ENCODE data around the gene PIBF1.
A peak's percentile ranks its signal among the peaks of the same experiment; 100 is the strongest.

PIBF1 gene

DNA sequence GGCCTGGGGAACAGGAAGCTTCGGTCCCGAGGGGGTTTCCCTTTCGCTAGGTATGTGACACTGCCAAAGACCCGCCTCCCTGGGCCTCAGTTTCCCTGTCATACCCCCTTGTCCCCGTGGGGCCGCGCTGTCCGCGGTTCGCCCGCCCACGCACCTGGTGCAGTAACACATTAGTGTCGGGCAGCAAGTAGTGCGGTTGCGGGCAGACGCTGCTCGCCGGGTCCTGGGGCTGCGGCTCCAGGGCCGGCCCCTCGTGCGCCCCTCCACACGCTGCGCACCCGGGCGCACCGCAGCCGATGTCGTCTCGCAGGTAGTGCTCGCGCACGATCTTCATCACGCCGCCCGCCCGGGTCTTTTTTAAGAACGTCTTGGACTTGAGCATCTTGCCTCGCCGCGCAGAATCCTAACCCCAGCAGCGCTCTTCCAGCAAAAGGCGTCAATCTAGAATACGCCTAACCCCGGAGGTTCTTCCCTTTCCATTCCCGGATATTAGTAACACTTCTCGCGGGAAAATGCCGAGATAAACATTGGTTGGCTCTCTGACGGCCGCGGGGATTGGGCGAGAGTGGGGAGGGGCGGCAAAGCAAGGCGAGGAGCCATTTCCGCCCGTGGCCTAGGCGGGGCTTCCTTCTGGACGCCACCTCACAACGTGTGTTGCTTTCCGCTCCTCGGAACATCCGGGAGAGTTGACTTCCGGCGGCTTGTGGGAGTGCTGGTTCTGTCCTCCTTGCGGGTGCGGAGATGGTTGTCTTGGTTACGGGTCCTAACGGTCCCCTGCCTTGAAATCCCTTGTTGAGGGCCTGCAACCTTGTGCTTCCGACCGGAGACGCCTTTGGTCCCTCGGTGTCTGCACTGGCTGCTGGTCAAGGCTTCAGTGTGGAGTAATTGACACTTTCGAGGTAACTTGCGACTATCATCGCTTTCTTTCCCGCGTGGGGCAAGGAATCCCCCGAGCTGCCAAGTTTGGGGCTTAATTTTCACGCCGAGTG is at the start of gene PIBF1, which contains the start of gene DIS3:
PIBF1 (plus strand) TSS at position 683 of the 989 bp plus-strand sequence. CDS start 1,337 bp downstream, outside the sequence.
DIS3 (minus strand) TSS at position 450 of the 989 bp plus-strand sequence; CDS start at position 382, 68 bp downstream.
- in situ Hi-C loops (cut with MboI; ENCODE audit: low sequenced_read_pairs, unreplicated experiment) = no loop called here
- peak; percentile 15 for TF ChIP-seq CTCF (IDR thresholded peaks at IDR 0.05; ENCODE audit: borderline replicate concordance, control extremely low read depth, extremely low read depth, insufficient read depth, missing control alignments)

GRCh38 chr13:72737033-72737432 is 44.9 kb upstream of the PIBF1 start:
- in situ Hi-C loops (cut with MboI; ENCODE audit: low sequenced_read_pairs, unreplicated experiment) = no loop called here
- no peak for TF ChIP-seq CTCF (IDR thresholded peaks at IDR 0.05; ENCODE audit: borderline replicate concordance, control extremely low read depth, extremely low read depth, insufficient read depth, missing control alignments)
- no peak for DNase-seq (ENCODE audit: low spot score)

More for the DNA sequence above, at the start of gene PIBF1, which contains the start of gene DIS3:
- DNase-seq (ENCODE audit: low spot score) = peak; percentile 95

DNA sequence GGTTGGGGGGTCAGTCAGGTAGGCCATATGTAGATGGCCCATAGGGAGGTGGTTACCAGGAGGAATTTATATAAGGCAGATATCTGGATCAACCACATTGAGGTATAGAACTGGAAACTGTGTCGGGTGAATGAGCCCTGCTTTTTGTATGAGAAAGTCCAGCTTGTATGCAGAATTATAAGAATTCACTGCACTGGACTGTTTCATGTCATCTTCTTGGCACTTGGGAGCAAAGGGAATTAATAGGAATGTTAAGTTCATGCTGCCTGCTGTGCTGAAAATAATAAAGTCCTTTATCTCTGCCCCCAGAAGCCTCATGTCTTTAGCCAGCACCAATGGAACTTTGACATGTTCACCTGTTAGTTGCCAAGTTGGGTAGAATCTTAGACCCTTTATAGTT is 41.9 kb upstream of the PIBF1 start:
- DNase-seq (ENCODE audit: low spot score) = no peak
- TF ChIP-seq CTCF (IDR thresholded peaks at IDR 0.05; ENCODE audit: borderline replicate concordance, control extremely low read depth, extremely low read depth, insufficient read depth, missing control alignments) = no peak
- in situ Hi-C loops (cut with MboI; ENCODE audit: low sequenced_read_pairs, unreplicated experiment) = no loop called here

- in situ Hi-C loops (cut with MboI; ENCODE audit: low sequenced_read_pairs, unreplicated experiment) = no loop called here
- no peak for DNase-seq (ENCODE audit: low spot score)
- TF ChIP-seq CTCF (IDR thresholded peaks at IDR 0.05; ENCODE audit: borderline replicate concordance, control extremely low read depth, extremely low read depth, insufficient read depth, missing control alignments) = no peak
Observed at GRCh38 chr13:72745260-72745659, 36.7 kb upstream of the PIBF1 start.

DNA sequence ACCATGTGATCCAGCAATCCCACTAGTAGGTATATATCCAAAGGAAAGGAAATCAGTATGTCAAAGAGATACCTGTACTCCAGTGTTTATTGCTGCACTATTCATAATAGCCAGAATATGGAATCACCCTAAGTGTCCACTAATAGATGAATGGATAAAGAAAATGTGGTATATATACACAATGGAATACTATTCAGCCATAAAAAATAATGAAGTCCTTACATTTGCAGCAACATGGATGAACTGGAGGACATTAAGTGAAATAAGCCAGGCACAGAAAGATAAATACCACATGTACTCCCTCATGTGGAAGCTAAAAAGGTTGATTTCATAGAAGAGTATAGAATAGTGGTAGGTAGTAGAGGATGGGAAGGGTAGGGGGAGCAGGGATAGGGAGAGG is 30.7 kb upstream of the PIBF1 start:
- TF ChIP-seq CTCF (IDR thresholded peaks at IDR 0.05; ENCODE audit: borderline replicate concordance, control extremely low read depth, extremely low read depth, insufficient read depth, missing control alignments) = no peak
- in situ Hi-C loops (cut with MboI; ENCODE audit: low sequenced_read_pairs, unreplicated experiment) = no loop called here
- no peak for DNase-seq (ENCODE audit: low spot score)

DNA sequence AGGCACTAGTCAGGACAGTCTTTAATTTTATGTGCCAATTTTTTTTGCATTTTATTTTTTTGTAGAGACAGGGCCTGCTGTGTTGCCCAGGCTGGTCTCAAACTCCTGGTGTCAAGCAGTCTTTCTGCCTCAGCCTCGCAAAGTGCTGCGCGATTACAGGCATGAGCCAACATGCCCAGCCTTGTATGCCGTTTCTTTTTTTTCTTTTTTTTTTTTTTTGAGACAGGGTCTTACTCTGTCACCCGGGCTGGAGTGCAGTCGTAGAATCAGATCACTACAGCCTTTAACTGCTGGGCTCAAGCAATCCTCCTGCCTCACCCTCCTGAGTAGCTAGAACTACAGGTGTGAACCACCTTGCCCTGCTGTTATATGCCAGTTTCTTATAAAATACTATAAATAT is 27.8 kb upstream of the PIBF1 start:
- TF ChIP-seq CTCF (IDR thresholded peaks at IDR 0.05; ENCODE audit: borderline replicate concordance, control extremely low read depth, extremely low read depth, insufficient read depth, missing control alignments) = no peak
- in situ Hi-C loops (cut with MboI; ENCODE audit: low sequenced_read_pairs, unreplicated experiment) = no loop called here
- no peak for DNase-seq (ENCODE audit: low spot score)

Measured in GM13976 (cell line).